Measurements from ENCODE around the gene ZNF384.

ZNF384 gene

DNA sequence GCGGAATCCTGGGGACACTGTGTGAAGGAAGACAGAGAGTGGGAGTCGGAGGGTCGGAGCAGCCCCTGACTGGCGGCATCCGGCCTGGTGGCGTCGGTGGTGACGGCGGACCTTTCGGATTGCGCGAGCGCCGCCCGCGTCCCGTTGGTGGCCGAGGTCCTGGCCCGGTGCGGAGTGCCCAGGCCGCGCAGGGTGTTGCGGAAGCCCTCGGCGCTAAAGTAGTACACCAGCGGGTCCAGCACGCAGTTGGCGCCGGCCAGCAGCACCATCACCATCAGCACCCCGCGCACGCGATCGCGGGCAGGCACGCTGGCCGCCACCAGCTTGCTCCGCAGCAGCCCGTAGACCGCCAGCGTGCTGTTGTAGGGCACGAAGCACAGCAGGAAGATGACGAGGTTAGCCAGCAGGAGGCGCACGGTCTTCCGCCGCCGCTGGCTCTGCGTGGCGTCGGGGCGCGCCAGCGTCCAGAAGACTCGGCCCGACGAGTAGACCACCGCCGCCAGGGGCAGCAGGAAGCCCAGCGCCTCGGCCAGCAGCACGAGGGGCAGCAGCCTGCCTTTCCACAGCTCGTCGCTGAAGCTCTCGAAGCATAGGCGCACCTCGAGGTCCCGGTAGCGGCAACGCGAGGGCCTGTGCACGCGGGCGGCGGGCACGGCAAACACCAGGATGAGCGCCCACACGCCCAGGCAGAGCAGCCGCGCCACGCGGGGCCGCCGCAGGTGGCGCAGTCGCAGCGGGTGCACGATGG is 68.9 kb downstream of the ZNF384 start:
- DNase-seq (ENCODE audit: low read depth), result peak; percentile 50

DNA sequence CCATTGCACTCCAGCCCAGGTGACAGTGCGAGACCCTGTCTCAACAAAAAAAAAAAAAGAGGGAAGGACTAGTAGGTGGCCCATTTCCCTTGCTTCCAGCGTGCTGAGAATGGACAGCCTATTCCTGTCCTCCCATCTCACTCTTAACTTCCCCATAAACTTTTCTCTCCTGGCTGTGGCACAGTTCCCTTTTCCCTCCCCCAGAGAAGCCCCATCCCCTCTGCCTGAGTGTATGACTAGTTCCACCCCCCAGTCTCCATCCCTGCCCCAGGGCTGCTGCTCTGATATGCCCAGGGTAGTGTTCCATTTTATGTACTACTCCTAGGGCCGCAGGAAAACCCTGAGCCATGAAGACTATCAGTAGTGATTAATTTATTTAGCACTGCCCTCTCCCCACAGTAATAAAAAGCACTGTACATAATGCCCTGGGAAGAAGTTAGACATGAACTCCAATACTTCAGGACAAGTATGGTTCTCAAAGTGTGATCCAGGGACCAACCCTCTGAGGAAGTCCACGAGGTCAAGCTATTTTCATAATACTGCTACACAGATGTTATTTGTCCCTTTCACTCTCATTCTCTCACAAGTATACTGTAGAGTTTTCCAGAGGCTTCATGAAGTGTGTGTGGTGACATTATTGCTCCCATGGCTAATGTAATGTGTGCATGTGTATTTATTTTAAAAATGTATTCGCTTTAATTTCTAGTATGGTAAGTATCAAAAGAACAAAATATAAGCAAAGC is 70.5 kb downstream of the ZNF384 start:
- no peak for DNase-seq (ENCODE audit: low read depth)

Measured in activated T-cell treated with anti-CD3 and anti-CD28 coated beads for 48 hours (primary cell).